A673 (cell line): ENCODE results near the gene SLC30A4.

Source experiments
- CTCF ChIP-seq: fragments of 300-800, 200-600 bp; sonication (generic); conservative IDR thresholded peaks from 2 replicates; pipeline ENCODE4 v1.5.1; 2017; ENCODE audit warnings: low read depth, mild to moderate bottlenecking, antibody characterized with exemption, low read length, moderate library complexity, mixed read lengths
- EZH2 ChIP-seq: fragments of 200-600 bp; sonication (generic); IDR thresholded peaks from 2 replicates; pipeline ENCODE4 v1.6.1; 2017; ENCODE audit warnings: borderline replicate concordance, low read depth, mild to moderate bottlenecking, mixed read lengths, antibody characterized with exemption, low read length; ENCODE audit not compliant: poor library complexity, severe bottlenecking

- TF ChIP-seq EZH2 (no peak), CTCF (no peak)
These were observed 11.7 kb downstream of the SLC30A4 start for GRCh38 chr15:45510758-45511280.
